Stimulated activated CD8-positive, alpha-beta memory T cell treated with anti-CD3 and anti-CD28 coated beads, Interleukin-12 subunit alpha, Interleukin-12 subunit beta, amount 100 ng/mL, for 4 hours (primary cell): ENCODE data around the gene UPP2.

Experiments used
- DNase-seq: peaks from one replicate; pipeline ENCODE4 v3.0.0-alpha.2; 2020; ENCODE audit warnings: low read depth

The UPP2 gene

DNA sequence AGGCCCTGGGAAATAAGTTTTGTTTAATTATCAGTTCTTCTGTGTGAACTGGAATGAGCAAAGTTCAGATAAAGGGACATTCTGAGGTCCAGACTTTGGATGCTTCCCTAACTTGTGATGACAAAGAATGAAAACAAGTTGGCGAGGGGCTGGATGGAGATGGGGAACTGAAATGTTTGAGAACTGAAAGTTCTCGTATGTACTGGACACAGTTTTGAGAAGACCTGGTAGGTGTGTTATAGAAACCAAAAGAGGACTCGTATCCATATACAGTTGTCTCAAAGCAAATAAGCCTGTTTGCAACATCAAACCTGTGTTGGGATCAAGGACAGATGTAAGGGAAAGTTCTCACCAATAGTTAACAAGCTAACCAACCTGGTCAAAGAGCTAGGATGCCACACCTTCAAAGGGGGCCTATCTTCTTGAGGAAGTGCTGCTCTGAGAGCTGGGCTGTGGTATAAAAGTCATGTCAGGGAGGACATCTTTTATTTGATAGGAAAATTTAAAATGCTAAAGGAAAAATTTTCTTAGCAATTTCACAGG lies at the start of gene UPP2:
Gene UPP2, plus strand, starts transcription at position 493 of the 543 bp plus-strand sequence. CDS start 188 bp downstream, outside the sequence.
- DNase-seq: no peak

DNA sequence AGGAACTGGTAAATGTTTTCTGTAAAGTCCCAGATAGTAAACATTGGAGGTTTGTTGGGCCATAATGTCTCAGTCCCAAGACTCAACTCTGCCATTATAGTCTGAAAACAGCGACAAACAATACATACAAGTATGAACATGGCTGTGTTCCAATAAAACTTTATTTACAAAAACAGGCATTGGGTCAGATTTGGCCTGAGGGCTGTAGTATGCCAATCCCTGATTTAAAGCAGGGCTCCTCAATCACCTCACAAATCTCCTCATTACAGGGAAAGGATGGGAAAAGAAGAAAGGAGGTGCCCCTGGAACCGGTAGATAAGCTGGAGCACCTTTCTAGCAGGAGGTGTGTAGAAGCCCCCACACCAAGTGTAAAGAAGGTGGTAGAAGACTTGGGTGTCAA lies 48.9 kb upstream of the UPP2 start:
- DNase-seq: no peak

- no peak for DNase-seq
These were observed 44.8 kb upstream of the UPP2 start for GRCh38 chr2:158056875-158057274.

DNA sequence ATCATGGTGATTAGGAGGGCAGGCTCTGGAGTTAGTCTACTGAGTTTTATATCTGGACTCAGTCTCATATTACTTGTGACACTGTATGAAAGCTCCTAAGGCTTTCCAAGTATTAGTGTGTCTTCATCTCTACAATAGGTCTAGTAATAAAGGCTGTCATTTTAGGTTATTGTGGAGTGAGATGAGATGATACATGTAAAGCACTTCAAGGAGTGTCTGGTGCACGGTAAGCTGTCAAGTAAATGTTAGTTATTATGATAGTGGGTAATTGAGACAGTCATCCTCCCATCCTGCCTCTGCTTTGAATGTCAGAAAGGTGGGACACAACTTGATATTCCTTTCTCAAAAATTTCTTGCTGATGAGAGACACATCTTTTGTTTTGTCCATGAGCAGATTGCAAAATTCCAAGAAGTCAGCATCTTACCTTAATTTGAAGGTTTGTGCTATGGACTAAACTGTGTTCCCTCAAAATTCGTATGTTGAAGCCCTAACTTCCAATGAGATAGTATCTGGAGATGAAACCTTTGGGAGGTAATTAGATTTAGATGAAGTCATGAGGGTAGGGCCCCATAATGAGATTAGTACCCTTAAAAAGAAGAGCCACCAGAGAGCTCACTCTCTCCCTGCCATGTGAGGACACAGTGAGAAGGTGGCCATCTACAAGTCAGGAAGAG lies 41.4 kb upstream of the UPP2 start:
- DNase-seq: no peak

DNA sequence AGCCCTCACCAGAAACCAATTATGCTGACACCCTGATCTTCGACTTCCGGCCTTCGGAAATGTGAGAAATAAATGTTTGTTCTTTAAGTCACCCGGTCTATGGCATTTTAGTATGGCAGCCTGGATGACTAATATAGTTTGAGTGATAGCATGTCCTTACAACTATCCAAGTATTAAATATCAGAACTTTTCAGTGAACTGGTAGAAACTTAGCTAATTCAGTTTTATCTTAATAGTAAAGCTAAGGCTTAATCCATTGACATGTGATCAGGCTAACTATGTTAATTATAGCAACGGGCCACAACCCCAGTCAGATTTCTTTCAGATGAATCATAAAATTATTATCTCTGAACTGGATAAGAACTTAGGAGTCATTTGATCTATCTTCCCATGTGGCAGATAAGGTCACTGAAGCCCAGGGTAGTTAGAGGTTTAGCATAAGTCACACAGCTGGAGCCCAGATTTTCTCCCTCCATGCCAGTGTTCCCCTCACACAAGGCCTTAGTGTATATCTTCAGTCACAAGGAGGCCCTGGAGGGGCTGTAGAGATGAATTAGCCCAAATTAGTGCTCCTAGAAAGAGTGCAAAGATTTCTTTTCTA lies 40.7 kb upstream of the UPP2 start:
- no peak for DNase-seq

GRCh38 chr2:158061763-158062162 lies 39.9 kb upstream of the UPP2 start:
- DNase-seq: no peak

GRCh38 chr2:158066046-158066713 lies 35.5 kb upstream of the UPP2 start:
- DNase-seq: no peak

- no peak for DNase-seq
These were observed 30.7 kb upstream of the UPP2 start for GRCh38 chr2:158071018-158071417.

DNA sequence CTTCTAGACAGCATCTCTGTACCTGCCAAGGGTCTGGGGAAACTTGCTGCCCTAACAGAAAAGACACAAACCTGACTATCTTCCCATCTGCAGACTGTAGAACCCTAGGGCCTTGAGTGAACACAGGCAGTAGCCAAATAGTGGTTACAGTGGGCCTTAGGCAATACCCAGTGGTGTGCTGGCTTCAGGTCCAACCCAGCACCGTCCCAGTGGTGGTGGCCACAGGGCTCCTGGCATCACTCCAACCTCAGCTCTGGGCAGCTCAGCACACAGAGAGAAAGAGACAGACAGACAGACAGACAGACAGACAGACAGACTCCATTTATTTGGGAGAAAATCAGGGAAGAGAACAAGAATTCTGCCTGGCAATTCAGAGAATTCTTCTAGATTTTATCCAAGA lies 29.3 kb upstream of the UPP2 start:
- no peak for DNase-seq

DNA sequence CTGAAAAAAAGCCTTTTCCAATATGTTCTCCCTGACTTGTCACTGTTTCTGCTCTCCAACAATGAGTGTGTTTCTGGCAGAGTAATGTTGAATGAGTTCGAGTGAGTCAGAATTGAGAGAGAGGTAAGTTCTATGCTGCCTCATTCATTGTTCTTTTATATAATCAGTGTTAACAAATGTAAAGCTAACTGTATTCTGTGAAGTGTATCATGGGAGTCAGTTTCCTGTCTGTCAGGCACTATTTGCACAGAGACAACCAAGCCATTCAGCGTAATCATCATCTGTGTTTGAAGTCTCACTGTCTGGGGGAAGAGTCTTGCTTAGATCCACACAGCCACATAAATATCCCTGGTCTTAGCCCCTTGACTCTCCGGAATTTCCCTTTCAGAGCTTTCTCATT lies 22.0 kb upstream of the UPP2 start:
- no peak for DNase-seq

- DNase-seq: no peak
These were observed 13.6 kb upstream of the UPP2 start for GRCh38 chr2:158088093-158088492.

DNA sequence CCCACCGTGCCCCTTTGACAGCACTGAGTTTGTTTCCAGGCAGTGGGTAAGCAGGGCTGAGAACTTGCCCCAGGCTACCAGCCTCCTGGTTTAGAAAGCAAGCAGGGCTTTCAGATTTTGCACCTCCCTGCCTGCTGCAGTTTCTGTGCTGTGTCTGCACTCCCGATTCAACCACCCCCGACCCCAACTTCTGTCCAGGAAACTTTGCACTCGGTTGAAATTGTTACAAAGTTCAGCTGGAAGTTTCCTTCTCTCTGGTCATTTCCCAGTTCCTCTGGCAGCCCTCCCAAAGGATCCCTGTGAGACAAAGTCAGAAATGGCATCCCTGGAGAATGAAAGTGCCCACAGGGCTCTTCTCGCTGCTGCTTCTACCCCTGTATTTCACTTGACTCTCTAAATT lies 12.4 kb upstream of the UPP2 start:
- DNase-seq: no peak

- DNase-seq: no peak
These were observed 10.0 kb upstream of the UPP2 start for GRCh38 chr2:158091647-158092046.

GRCh38 chr2:158094487-158095092 lies 7.1 kb upstream of the UPP2 start:
- DNase-seq: no peak

- no peak for DNase-seq
These were observed 6.4 kb upstream of the UPP2 start for GRCh38 chr2:158095269-158095668.

- DNase-seq: no peak
These were observed 5.8 kb upstream of the UPP2 start for GRCh38 chr2:158095912-158096311.

- DNase-seq: no peak
These were observed 4.2 kb upstream of the UPP2 start for GRCh38 chr2:158097481-158097880.

DNA sequence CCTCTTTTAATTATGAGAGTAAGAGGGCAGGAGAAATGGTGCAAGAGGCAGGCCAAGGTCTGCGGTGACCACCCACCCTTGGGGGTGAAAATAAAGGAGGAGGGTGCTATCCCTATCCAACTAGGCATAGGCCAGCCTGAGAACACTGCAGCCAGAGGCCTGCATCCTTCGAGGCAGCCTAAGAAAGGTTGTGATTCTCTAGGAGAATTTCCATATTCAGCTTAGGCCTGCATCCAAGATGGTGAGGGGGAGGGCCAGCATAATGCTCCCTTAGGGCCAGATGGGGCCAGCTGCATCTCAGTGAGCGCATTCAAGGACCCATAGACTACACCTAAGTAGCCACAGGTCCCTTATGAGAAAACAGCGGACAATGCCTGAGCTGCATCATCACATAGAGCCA lies 3.5 kb upstream of the UPP2 start:
- DNase-seq: no peak

DNA sequence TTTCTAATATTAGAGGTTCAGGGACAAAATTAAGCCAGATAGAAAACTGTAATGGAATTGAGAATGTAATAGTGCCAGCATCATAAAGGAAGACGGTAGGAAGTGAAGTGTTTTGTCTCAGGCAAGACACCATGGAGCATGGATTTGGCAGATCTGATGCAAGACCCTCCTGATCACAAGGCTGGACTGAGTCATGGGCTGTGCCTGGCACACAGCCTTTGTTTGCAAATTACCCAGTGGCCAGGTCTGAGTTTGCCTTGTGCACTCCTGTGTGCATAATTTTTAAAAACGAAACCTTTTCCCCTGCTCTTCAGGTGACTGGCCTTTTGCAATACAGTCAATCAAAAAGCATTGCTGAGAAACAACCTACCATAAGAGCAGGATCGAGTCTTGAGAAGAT lies 2.0 kb upstream of the UPP2 start:
- no peak for DNase-seq

DNA sequence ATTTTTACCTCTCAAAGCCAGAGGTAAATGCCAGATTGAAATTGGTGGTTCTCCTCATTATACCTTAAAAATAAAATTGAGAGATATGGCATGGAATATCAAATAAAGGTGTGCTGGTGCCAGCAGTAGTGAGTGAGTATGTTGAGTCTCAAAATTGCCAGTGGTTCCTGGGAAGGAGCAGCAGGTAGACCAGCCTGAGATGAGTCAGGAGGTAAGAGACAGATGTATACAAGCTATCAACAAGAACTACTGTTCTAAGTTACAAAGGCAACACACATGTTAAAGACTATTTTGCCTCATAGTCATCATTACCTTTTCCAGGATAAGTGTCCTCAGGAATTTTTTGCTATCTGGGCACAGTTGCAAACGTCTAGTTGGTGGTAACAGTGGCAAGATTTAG lies 1.3 kb upstream of the UPP2 start:
- no peak for DNase-seq

DNA sequence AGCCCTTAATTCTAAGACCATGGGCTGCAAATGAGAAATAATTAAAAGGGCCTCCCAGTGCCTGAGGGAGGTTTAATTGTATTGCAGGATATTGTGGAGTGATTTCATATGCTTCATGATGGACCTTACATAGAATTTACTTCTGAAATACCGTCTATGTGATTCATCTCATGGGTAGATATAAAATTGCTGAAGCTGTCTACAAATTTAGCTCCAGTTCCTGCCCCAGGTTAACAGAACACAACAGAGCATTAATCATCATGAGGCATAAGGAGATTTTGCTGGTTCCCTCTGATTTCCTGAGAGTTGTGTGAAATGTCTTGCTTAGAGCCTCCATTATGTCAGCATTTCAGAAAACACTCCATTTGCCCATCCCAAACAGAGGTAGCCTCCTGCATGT lies 770 bp downstream of the UPP2 start:
- DNase-seq: no peak

GRCh38 chr2:158103411-158104012 lies 1.8 kb downstream of the UPP2 start:
- DNase-seq: no peak
